C1 segment of cervical spinal cord (tissue), 14 donors: Measurements from ENCODE around the gene RNF157.

Experiments
- DNase-seq, 14 donors: peaks; one replicate each; lab custom pipeline; 2025; lab: John Stamatoyannopoulos, UW

RNF157 gene

DNA sequence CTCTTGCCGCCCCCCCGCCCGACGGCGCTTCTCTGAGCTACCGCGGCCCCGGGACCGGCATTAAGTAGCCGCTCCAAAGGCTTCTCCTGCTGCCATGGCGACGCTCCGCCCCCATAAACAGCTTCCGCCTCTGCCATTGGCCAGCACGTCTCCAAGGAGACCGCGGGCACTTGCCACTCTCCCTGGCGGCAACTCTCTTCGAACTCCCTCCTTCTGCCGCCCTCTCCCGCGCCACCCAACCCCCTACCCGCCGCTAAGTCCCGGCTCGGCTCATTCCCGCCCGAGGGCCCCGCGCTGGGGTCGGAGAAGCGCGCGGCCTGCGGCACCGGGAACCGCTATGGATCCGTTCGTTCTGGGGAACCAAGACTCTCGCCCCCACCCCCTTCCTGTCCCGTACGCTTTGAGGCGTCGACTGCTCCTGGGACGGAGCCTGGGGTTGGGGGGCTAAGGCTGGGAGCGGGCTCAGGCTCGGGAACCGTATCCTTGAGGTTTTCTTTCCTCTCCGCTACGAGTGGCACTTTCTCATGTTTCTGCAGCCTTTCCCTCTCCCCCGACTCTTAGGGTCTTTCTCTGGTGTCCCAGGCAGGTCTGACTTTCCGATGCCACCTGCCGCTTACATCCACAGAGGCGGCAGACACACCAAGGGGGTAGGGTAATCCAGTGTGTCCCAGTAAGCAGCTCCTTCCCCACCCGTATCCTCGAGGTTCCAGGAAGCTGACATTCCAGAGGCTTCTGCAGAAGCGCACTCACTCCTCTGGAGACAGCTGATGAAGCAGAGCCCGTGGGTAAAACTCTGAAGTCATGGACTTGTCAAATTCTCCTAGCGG lies 98.9 kb downstream of the RNF157 start, which contains the start of gene FOXJ1:
Gene FOXJ1 (minus strand): TSS at position 34 of the 827 bp plus-strand sequence. CDS start 850 bp downstream, outside the sequence.
- peak in 13 of 14 donors; percentile 31 to 87 (median 74) for DNase-seq

DNA sequence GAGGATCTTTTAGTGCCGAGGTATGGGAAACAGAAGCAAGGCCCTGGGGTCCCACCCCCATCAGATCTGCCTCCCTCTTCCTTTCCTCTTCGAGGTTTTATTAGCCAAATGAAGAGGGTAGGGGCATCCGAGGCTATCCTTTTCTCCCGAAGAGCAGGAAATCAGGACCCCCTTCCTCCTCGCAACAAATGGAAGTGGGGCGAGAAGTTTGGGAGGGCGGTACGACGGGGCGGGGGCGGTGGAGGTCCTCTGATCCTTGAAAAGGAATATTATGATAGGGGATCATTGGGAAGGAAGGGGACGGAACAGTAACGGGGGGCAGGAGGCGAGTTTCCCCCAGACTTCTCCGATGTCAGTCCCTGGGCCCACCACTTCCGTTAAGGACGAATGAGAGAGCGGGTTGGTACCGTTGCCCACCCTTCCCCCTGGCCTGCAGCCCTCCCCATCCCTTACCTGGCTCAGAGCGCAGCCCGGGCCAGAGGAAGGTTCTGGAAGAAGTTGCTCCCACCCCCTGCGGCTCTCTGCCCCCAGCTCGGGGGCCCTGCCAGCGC lies 99.6 kb downstream of the RNF157 start:
- no peak for DNase-seq

DNA sequence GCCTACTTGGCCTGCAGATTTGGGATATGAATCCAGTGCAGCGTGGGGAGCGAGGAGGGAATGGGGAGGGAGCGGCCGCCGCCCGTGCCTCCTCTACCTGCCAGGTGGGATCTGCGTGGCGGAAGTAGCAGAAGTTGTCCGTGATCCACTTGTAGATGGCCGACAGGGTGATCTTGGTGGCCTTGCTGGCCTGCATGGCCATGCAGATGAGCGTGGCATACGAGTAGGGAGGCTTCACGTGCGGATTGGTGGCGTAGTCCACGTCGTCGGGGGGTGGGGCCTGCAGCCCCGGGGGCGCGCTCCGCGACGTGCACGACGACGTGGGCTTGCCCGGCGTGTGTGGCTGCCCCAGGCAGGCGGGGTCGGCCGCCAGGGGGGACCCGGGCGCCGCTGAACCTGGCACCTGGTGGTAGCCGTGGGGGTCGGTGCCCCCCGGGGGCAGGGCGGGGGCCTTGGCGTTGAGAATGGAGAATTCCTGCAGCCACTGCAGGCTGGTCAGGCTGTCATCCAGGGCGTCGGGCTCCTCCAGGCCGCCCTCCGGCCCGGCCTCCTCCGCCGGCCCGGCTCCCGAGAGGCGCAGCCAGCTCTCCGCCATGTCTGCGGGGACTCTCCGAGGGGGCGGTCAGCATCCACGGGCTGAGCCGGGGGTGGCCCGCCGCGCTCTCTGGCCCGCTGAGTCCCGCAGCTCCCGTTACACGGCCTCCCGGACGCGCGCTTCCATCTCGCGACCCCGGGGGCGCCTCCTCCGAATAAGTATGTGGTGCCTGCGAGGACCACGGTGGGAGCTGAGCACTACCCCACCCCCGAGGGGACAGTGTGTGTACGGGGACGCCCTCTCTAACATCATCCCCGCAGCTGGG lies 100.3 kb downstream of the RNF157 start:
- no peak for DNase-seq

DNA sequence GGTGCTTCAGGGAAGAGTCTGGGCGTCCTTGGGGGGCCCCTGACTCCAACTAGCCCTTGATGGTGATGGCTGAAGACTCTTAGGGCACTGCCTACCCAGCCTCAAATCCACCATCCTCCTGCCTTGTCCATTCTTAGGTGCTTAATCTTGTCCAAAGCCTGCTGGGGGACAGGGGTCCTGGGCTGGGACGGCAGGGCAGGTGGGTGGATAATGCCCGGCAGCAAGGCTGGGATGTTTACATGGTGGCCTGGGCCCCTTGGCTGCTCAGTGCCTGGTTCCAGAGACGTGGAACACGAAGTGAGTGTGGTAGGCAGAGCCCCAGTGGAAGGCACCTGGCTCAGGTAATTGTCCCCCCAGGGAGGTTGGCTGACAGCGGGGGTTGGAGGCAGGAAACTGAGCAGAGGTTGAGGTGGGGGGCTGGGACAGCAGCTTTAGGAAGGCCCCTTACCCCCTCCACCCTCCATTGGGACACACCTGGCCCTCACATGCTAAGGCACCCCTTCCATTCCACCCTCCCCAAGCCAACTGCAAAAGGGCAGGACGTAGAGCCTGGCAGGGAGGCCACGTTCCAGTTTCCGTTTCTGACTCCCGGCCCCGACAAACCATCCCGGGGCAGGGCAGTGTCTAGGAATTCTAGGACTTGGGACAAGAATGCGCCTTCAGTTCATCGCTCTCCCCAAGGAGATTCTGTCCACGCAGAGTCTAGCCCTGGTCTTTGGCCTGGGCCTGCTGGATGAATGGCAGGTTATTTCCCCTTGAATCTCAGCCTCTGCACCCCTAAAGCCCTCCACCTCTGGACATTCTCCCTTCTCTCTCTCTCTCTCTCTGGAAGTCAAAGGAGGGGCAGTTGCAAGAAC lies 101.2 kb downstream of the RNF157 start:
- peak in 1 of 14 donors; percentile 34 for DNase-seq

DNA sequence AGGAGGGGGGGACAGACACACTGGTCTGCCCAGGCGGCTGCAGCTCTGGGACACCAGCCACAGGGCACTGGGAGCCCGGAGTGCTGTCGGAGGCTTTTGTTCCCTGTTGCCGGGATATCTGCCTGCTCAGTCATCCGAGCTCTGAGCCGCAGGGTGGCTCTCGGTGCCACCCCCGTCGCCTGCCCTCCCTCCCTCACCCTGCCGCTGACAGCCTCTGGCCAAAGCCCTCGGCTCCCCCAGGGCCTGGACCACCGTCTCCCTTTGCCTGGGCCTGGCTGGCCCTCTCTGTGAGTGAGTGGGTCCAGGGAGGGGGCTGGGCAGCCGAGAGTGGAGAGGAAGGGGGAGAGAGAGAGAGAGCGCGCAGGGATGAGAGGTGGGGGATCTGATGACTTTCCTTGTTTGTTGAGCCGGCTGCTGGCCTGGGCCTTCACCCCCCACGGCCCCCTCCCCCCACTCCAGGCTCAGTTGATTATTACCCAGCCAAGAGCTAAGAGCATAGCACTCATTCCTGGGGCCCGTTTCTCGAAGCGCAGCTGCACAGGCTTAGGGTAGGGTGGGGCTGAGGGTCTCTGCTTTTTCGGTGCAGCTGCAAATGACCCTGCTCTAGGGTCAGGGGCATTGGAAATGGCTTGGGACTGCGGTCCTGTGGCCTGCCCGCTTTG lies 101.9 kb downstream of the RNF157 start:
- DNase-seq, result peak in 12 of 14 donors; percentile 21 to 85 (median 56)

DNA sequence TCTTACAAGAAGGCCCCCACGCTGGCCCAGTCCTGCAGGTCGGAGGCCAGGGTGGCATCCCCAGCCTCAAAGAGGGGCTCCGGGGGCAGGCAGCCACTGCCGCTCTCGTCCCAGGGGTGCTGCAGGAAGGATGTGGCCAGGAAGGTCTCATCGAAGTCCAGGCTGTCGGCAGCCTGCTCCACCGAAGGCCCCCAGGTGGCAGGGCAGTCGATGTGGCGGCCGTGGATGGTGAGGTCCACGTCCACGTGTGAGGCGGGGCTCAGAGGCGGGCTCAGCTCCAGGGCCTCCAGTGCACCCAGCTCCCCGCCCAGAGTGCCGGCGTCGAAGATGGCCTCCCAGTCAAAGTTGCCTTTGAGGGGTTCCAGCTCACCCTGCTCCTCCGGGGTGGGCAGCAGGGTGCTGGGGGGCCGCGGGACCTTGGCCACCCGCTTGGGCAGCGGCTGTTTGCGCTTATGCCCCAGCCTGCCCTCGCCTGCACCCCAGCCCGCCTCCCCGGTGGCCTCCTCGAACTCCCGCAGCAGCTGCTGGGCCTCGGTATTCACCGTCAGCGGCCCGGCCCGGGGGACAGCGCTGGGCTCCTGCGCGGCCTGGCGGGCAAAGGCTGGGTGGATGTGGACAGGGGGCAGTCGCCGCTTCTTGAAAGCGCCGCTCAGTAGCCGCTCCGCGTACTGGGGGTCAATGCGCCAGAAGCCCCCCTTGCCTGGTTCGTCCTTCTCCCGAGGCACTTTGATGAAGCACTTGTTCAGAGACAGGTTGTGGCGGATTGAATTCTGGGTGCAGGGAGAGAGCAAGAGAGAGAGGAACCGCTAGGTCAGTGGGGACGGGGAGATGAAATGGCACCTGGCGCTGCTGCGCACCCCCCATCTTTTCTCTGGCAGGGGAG lies 102.7 kb downstream of the RNF157 start:
- no peak for DNase-seq

DNA sequence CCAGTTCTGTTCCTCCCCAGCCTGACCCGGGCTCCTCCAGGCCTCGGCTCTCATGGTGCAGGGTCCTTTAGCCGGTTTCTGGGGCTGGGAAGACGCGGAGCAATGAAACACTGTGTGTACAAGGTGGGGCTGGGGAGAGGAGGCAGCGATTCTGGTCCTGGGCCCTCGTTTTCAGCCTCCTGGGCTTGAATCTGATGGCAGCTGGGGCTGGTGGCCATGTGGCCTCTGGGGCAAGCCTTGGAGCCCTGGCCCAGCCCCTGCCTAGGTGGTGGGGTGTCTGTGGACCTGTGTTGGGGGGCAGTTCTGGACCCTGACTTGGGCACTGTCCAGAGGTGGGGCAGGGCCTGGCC lies 103.3 kb downstream of the RNF157 start:
- no peak for DNase-seq

DNA sequence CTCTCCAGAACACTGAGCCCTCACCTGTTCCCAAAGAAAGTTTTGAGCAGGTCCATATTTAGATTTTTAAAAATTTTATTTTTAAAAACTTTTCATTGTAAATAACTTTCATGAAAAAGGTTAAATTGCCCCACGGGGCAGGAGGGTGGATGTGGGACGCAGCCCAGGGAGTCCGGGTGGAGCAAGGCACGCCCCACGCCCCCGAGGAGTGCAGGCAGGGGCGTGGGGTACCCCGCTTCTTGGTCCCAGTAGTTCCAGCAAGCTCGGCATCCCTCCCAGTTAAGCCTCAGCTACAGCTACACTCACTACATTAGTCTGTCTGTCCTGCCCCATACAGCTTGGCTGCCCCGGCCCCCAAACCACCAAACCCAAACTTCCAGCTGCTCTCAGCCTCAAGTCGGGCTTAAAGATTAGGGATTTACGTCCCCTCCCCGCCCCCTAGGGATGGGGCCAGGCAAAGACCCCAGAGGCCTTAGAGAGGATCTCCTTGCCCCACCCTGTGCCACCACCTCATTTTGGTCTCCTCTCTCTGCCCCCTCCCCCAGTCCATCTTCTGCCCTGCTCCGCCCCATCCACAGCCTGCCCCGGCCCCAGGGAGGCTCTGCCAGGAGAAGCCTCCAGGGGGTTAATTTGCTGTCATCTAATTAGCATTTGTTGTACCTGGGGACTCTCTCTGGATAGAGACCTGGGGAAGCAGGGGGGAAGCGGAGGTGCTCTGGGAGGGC lies 103.9 kb downstream of the RNF157 start:
- DNase-seq, result no peak

DNA sequence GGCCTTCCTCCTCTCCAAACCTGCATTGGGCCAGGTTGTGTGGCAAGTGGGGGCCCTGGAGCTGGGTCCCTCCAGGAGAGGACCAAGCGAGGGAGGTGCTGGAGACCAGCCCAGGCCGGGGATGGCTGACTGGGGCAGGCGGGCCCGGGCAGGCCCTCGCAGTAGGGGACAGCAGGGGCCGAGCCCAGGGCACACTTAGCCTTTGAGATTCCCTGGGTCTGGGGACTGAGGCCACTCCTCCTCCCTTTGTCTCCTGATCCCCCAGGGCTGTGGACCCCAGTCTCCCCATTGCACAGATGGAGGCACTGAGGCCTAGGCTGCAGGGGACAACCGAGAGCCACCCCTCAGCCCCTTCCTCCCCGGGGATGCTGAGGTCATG lies 104.5 kb downstream of the RNF157 start:
- DNase-seq, result no peak

DNA sequence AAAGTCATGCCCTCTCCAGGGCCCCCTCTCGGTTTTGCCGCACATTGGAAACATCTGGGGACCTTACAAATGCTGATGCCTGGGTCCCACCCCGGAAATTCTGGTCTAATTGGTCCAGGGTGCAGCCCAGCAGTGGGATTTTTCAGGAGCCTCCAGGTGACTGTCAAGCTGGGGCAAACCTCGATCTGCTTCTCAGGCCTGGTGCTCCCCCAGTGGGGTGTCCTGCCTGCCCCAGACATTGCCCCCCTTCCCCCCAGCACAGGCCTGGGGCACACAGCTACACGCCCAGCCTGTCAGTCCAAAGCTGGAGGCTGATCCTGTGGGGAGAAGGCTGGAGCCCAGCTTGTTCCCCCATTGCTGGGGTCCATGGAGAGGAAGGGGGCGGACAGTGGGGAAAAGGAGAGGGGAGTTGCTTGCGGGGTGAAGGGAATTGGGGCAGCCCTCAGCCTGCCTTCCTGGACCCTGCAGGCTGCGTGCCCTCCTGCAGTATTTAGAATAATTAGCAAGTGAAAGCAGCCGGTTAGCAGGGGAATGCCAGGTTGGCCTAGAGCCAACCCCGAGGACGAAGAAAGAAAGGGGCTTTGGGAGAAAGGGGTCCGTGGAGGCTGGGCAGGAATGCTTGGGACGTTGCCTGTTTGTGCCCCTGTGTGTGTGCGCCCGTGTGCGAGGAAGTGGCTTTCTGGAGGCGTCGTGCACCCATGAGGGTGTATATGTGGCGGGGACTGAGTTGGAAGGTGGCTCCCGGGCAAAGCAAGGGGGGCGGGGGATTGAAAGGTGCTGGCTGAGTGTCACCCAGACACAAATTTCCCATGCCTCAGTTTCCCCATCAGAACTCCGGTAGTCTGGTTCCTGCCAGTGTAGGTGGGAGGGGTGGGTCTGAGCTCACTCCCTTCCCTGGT lies 105.1 kb downstream of the RNF157 start:
- no peak for DNase-seq

DNA sequence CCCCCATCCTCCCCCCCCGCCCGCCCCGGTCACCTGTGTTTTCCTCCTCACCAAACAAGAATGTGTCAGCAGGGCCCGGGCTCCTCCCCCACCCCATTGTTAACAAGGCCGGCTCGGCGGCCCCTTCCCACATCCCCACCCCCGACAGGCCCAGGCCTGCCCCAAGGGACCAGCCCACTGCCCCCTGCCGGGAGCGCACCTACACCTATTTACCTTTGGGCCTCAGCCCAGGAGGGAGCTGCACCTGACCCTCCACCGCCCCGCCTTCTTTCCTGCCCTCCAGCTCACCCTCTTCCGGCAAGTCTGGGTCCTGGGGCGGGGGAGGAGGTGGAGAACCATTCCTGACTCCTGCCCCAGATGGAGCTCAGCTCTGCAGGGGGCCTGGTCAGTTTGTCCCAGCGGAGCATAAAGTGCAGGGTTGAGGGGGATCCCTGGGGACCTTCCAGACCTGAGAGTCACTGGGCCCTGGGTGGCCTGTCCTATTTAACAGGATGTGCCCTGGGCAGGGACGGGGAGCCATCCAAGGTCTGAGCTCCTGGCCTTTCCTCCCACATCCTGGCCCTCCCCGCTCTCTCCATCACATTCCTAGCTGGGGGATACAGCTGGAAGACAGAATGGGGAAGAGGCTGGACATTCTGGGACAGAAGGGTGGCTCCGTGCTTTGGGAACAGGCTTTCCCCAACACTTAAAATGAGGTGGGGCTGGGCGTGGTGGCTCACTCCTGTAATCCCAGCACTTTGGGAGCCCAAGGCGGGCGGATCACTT lies 107.5 kb downstream of the RNF157 start:
- DNase-seq, result no peak

DNA sequence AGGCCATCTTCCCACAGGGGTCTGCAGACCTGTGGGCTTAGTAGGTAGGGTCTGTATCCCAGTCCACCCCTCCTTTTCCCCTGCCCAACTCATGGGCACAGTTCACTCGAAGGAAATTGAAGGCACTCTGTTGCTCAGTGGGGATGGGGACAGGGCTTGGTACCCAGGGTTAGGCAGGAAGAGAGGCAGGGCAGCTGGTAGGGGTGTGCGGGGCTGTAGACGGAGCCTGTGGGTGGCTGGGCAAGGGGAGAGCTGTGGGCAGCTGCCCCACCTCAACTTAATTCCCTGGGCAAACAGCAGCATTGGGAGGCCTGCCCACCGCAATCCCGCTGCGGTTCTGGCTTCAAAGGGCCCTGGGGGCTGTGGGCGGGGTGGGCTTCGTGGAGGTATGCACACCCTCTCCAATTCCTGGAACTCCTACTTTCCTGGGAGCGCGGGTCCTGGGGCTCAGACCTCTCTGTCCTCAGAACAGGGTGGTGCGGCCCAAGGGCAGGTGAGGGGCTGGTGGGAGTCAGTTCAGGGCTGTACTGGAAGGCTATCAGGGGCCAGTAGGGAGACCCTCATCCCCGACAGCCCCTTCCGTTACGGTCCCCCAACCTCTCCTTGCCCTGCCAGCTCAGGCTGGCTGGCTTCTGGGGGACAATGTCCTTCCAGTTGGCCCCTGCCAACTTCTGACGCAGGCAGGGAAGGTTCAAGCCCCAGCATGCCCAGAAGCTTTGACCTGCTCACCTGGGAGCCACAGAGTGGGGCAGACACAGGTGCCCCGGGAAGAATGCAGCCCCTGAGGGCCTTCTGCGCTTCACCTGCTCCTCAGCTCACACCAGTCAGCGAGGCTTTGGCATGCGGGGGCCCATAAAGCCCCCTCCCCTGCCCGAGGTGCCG lies 108.4 kb downstream of the RNF157 start:
- no peak for DNase-seq

DNA sequence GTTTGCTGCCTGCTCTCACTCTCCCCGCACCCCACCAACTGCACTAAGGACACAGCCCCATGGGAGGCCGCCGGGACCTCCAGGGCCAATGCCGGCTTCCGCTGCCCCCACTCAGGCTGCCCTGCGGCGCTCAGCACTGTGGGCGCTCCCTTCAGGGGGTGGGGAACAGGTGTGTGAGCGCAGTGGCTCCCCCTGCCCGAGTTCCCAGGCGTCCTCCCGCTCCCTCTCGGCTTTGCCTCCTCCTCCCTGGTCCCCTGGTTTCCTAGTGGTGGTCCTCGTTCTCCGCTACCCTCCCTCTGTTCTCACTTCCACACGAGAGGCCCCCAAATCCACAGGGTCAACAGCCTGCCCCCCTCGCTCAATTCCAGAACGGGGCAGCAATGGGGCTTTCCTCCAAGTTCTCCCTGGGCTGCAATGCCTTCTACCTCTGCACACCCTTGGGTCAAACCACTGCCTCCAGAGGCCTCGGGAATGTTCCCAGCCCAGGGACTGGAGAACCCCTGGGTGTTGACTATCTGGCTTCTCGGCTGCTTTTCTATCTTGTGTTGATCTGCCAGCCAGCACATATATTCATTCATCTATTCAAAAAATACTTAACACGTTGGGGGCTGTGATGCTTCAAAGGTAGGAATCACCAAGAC lies 109.1 kb downstream of the RNF157 start:
- no peak for DNase-seq

DNA sequence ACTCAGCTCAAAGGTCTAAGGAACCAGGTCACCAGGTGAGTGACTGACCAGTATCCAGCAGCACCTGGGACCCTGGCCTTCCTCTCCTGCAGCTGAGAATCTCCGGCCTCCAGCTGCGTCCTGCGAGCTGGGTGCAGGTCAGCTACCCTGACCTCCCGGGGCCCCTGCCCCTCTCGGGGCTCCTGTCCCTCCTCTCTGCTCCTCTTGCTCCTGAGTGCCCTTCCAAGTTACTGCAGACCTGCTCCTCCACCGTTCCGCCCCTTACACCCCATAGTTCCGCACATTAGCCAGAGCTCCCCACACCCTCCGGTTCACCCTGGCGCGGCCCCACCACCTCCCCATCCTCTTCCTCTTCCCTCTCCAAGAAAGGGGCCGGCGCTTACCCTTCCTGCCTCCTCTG lies 109.8 kb downstream of the RNF157 start:
- DNase-seq, result no peak

DNA sequence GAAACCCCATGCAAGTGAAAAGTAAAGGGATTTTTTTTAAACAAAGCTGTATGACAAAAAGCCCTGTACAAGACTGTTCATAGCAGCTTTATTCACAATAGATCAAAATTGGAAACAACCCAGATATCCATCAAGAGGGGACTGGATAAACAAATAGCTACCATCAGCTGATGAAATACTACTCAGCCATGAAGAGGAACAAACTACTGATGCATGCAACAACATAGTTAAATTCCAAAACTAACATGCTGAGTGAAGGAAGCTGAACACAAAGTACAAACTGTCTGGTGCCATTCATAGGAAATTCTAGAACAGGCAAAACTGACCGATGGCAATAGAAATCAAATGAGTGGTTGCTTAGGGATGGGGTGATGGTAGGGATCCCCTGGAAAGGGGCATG lies 114.4 kb downstream of the RNF157 start:
- no peak for DNase-seq

DNA sequence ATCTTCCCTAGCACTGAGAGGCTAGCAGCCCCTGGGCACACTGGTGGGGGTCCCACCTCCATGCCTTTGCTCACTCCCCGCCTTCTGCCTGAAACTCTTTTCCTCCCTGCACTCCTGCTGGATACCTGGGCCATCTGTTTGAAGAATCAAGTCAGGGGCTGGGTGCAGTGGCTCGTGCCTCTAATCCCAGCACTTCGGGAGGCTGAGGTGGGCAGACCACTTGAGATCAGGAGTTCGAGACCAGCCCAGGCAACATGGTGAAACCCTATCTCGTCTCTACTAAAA lies 115.0 kb downstream of the RNF157 start:
- DNase-seq, result no peak
